ENCODE measurements around the gene NFAM1. TPM values are rescaled to one million over a fixed set of nuclear protein-coding genes. Genes with fewer than 3 reads are reported as not detected.
A peak's percentile ranks its signal among the peaks of the same experiment; 100 is the strongest.

Gene NFAM1
- total and polyA plus RNA-seq, 7 donors, result 1.2 to 3.1 (median 2.3) TPM

- 64 to 77% methylated on average over 8 of the region's 8 CpGs for WGBS, 2 donors
- no peaks in the 10 kb centered on the region for H3K27me3 ChIP-seq
- H3K4me3 ChIP-seq, result no peak overlapping the region
- intact Hi-C loops (cut with DNase I), result loop anchor here (1.0 to 5.0 kb wide), 4 partner anchors 50 to 290 kb away; partner anchors contain the start of genes NDUFA6 and SMDT1
- H3K36me3 ChIP-seq, result no peaks in the 10 kb centered on the region
- no peaks in the 10 kb centered on the region for H3K9me3 ChIP-seq
- peak; percentile 38 to 86 (median 76) for TF ChIP-seq POLR2AphosphoS5 (IDR thresholded peaks at IDR 0.05)
- TF ChIP-seq POLR2A (IDR thresholded peaks at IDR 0.05), result no peak
- TF ChIP-seq EP300 (IDR thresholded peaks at IDR 0.05), result peak in 1 of 4 donors; percentile 9
- no peak for TF ChIP-seq CTCF (IDR thresholded peaks at IDR 0.05)
- peak overlapping the region; percentile 69 to 82 (median 78) for H3K27ac ChIP-seq
- peaks cover 0 to 59% (median 56%) of the 10 kb centered on the region in 4 donors for H3K4me1 ChIP-seq
- peak; percentile 91 for DNase-seq
Measured at GRCh38 chr22:42366806-42367581, 65.2 kb downstream of the NFAM1 start.

GRCh38 chr22:42365942-42366695, 66.1 kb downstream of the NFAM1 start:
- TF ChIP-seq CTCF (IDR thresholded peaks at IDR 0.05) (no peak), POLR2A (IDR thresholded peaks at IDR 0.05) (no peak), EP300 (IDR thresholded peaks at IDR 0.05) (no peak), POLR2AphosphoS5 (IDR thresholded peaks at IDR 0.05) (no peak)
- intact Hi-C loops (cut with DNase I), result loop anchor here (5.0 kb wide), 3 partner anchors 61 to 289 kb away; partner anchors contain the start of genes NDUFA6 and SMDT1
- Histone ChIP-seq H3K27me3 (no peaks in the 10 kb centered on the region), H3K36me3 (no peaks in the 10 kb centered on the region), H3K4me1 (peaks cover 0 to 59% (median 56%) of the 10 kb centered on the region in 4 donors), H3K4me3 (no peak overlapping the region), H3K27ac (peak overlapping the region; percentile 69 to 82 (median 78)), H3K9me3 (no peaks in the 10 kb centered on the region)
- no peak for DNase-seq
- WGBS, 2 donors, result 76 to 79% methylated on average over 10 of the region's 10 CpGs

- Histone ChIP-seq H3K36me3 (no peaks in the 10 kb centered on the region), H3K27me3 (no peaks in the 10 kb centered on the region), H3K4me3 (peak overlapping the region in 1 of 4 donors; percentile 13), H3K4me1 (peaks cover 0 to 59% (median 56%) of the 10 kb centered on the region in 4 donors), H3K9me3 (no peaks in the 10 kb centered on the region), H3K27ac (peak overlapping the region; percentile 69 to 82 (median 78))
- 44 to 59% methylated on average over 14 of the region's 14 CpGs for WGBS, 2 donors
- TF ChIP-seq POLR2A (IDR thresholded peaks at IDR 0.05), result no peak
- no peak for TF ChIP-seq CTCF (IDR thresholded peaks at IDR 0.05)
- TF ChIP-seq EP300 (IDR thresholded peaks at IDR 0.05), result no peak
- TF ChIP-seq POLR2AphosphoS5 (IDR thresholded peaks at IDR 0.05), result no peak
- DNase-seq, result peak; percentile 76
- intact Hi-C loops (cut with DNase I), result loop anchor here (5.0 kb wide), 3 partner anchors 62 to 288 kb away; partner anchors contain the start of genes NDUFA6 and SMDT1
Measured at GRCh38 chr22:42365111-42365865, 66.9 kb downstream of the NFAM1 start.

GRCh38 chr22:42364604-42365110, 67.5 kb downstream of the NFAM1 start:
- intact Hi-C loops (cut with DNase I), result loop anchor here (5.0 kb wide), 3 partner anchors 63 to 287 kb away; partner anchors contain the start of genes NDUFA6 and SMDT1

More at GRCh38 chr22:42364604-42365110, 67.5 kb downstream of the NFAM1 start:
- no peaks in the 10 kb centered on the region for H3K36me3 ChIP-seq
- H3K4me1 ChIP-seq, result peaks cover 0 to 57% (median 53%) of the 10 kb centered on the region in 4 donors
- DNase-seq, result peak; percentile 81
- H3K9me3 ChIP-seq, result no peaks in the 10 kb centered on the region
- H3K27ac ChIP-seq, result peak overlapping the region; percentile 69 to 82 (median 78)
- 49 to 74% methylated on average over 13 of the region's 13 CpGs for WGBS, 2 donors
- no peak overlapping the region for H3K4me3 ChIP-seq
- no peak for TF ChIP-seq EP300 (IDR thresholded peaks at IDR 0.05)
- no peak for TF ChIP-seq POLR2AphosphoS5 (IDR thresholded peaks at IDR 0.05)
- TF ChIP-seq CTCF (IDR thresholded peaks at IDR 0.05), result no peak
- no peak for TF ChIP-seq POLR2A (IDR thresholded peaks at IDR 0.05)
- H3K27me3 ChIP-seq, result no peaks in the 10 kb centered on the region

Measured in sigmoid colon (tissue), 7 donors.